Measurements from ENCODE around the gene SLC6A20. TPM values are rescaled to one million over a fixed set of nuclear protein-coding genes. Genes with fewer than 3 reads are reported as not detected.

Gene SLC6A20
- total RNA-seq, 1 experiment from 2014 or later = not detected

- Mint-ChIP-seq H3K27me3 (ENCODE audit: insufficient read depth, unreplicated experiment) (no peaks in the 10 kb centered on the region), H3K9me3 (ENCODE audit: unreplicated experiment) (peaks cover 10% of the 10 kb centered on the region), H3K4me3 (ENCODE audit: unreplicated experiment) (no peak overlapping the region), H3K27ac (ENCODE audit: low read depth, unreplicated experiment) (no peak overlapping the region), H3K4me1 (ENCODE audit: insufficient read depth, unreplicated experiment) (no peaks in the 10 kb centered on the region), H3K36me3 (ENCODE audit: insufficient read depth, unreplicated experiment) (no peaks in the 10 kb centered on the region)
- no peak for DNase-seq (ENCODE audit: unreplicated experiment)
- POLR2A ChIA-PET = no interaction called here
- no peak for TF ChIP-seq CTCF (IDR thresholded peaks at IDR 0.05; ENCODE audit: unreplicated experiment)
- BruUV-seq (replicated peaks) = no TSS peak
- CTCF ChIA-PET = no interaction called here
- intact Hi-C loops (cut with micrococcal nuclease) = no loop called here
Measured at GRCh38 chr3:45803252-45803935, 7.1 kb upstream of the SLC6A20 start.

GRCh38 chr3:45802146-45802545, 5.8 kb upstream of the SLC6A20 start:
- peaks cover 10% of the 10 kb centered on the region for H3K9me3 Mint-ChIP-seq (ENCODE audit: unreplicated experiment)
- no peaks in the 10 kb centered on the region for H3K4me1 Mint-ChIP-seq (ENCODE audit: insufficient read depth, unreplicated experiment)
- intact Hi-C loops (cut with micrococcal nuclease) = no loop called here
- DNase-seq (ENCODE audit: unreplicated experiment) = no peak
- H3K27ac Mint-ChIP-seq (ENCODE audit: low read depth, unreplicated experiment) = no peak overlapping the region
- ChIA-PET CTCF (interaction anchor here (0.7 to 0.8 kb wide), 2 partner anchors 14 to 40 kb away, joined by 4 to 5 read pairs; no protein-coding TSS in a partner anchor), POLR2A (no interaction called here)
- TF ChIP-seq CTCF (IDR thresholded peaks at IDR 0.05; ENCODE audit: unreplicated experiment) = no peak
- no peak overlapping the region for H3K4me3 Mint-ChIP-seq (ENCODE audit: unreplicated experiment)
- BruUV-seq (replicated peaks) = no TSS peak
- peaks cover 6% of the 10 kb centered on the region for H3K27me3 Mint-ChIP-seq (ENCODE audit: insufficient read depth, unreplicated experiment)
- no peaks in the 10 kb centered on the region for H3K36me3 Mint-ChIP-seq (ENCODE audit: insufficient read depth, unreplicated experiment)

- no peak for TF ChIP-seq CTCF (IDR thresholded peaks at IDR 0.05; ENCODE audit: unreplicated experiment)
- no peak overlapping the region for H3K4me3 Mint-ChIP-seq (ENCODE audit: unreplicated experiment)
- peaks cover 18% of the 10 kb centered on the region for H3K27me3 Mint-ChIP-seq (ENCODE audit: insufficient read depth, unreplicated experiment)
- peaks cover 4% of the 10 kb centered on the region for H3K9me3 Mint-ChIP-seq (ENCODE audit: unreplicated experiment)
- CTCF ChIA-PET = interaction anchor here (0.6 to 1.2 kb wide), 3 partner anchors 16 to 715 kb away, joined by 3 to 4 read pairs (median 3); no protein-coding TSS in a partner anchor
- no peak for DNase-seq (ENCODE audit: unreplicated experiment)
- POLR2A ChIA-PET = interaction anchor here (0.7 to 1.0 kb wide), 3 partner anchors 31 to 1032 kb away, joined by 3 read pairs; no protein-coding TSS in a partner anchor
- intact Hi-C loops (cut with micrococcal nuclease) = no loop called here
- BruUV-seq (replicated peaks) = no TSS peak
- no peaks in the 10 kb centered on the region for H3K36me3 Mint-ChIP-seq (ENCODE audit: insufficient read depth, unreplicated experiment)
- no peak overlapping the region for H3K27ac Mint-ChIP-seq (ENCODE audit: low read depth, unreplicated experiment)
- no peaks in the 10 kb centered on the region for H3K4me1 Mint-ChIP-seq (ENCODE audit: insufficient read depth, unreplicated experiment)
Measured at GRCh38 chr3:45800611-45801010, 4.3 kb upstream of the SLC6A20 start.

- peaks cover 28% of the 10 kb centered on the region for H3K27me3 Mint-ChIP-seq (ENCODE audit: insufficient read depth, unreplicated experiment)
- no peaks in the 10 kb centered on the region for H3K4me1 Mint-ChIP-seq (ENCODE audit: insufficient read depth, unreplicated experiment)
- ChIA-PET CTCF (interaction anchor here (0.7 kb wide), 1 partner anchor 33 kb away, joined by 4 read pairs; no protein-coding TSS in a partner anchor), POLR2A (no interaction called here)
- H3K27ac Mint-ChIP-seq (ENCODE audit: low read depth, unreplicated experiment) = no peak overlapping the region
- no peaks in the 10 kb centered on the region for H3K36me3 Mint-ChIP-seq (ENCODE audit: insufficient read depth, unreplicated experiment)
- intact Hi-C loops (cut with micrococcal nuclease) = no loop called here
- no peak for DNase-seq (ENCODE audit: unreplicated experiment)
- H3K4me3 Mint-ChIP-seq (ENCODE audit: unreplicated experiment) = no peak overlapping the region
- TF ChIP-seq CTCF (IDR thresholded peaks at IDR 0.05; ENCODE audit: unreplicated experiment) = no peak
- no peaks in the 10 kb centered on the region for H3K9me3 Mint-ChIP-seq (ENCODE audit: unreplicated experiment)
- BruUV-seq (replicated peaks) = no TSS peak
Measured at GRCh38 chr3:45799586-45799985, 3.2 kb upstream of the SLC6A20 start.

Data from MCF 10A (cell line).